A549 (cell line): ENCODE results near the gene FBXO28. TPM values are rescaled to one million over a fixed set of nuclear protein-coding genes. Genes with fewer than 3 reads are reported as not detected.

Source experiments
- ATAC-seq, 2 experiments: fragments of 200-7000 bp in 1 of 2; fragments of >200 bp in 1 of 2; cut with Nextera tagmentation in 1 of 2; cut with Tn5 transposase in 1 of 2; 3 replicates each; pipeline versions ENCODE4 v1.8.0 to v1.9.1; 2018 to 2020; ENCODE audit warnings: mild to moderate bottlenecking in 1 of 2, moderate library complexity in 1 of 2
- CTCF ChIA-PET: fragments of 300-600 bp; sonication (Branson Sonifier 250); formaldehyde crosslinking; extraction: SDS; loops from one replicate; lab custom pipeline; 2021; ENCODE audit warnings: antibody characterized with exemption, inconsistent platforms; lab: Yijun Ruan, JAX
- POLR2A ChIA-PET: fragments of 350-600 bp; formaldehyde crosslinking; extraction: SDS; loops from one replicate; lab custom pipeline; 2021; ENCODE audit warnings: antibody characterized with exemption, inconsistent platforms; lab: Yijun Ruan, JAX
- DNase-seq, 2 experiments: peaks; one replicate each; pipeline versions ENCODE4 v3.0.0 to v3.0.0-alpha.2; 2011 to 2016; ENCODE audit warnings: low read depth in 1 of 2, low spot score in 1 of 2
- FAIRE-seq: peaks from 2 replicates; lab custom pipeline; 2011; peaks lifted over from hg19 to GRCh38; lab: Jason Lieb, UNC
- H3K27ac ChIP-seq, 2 experiments: fragments of >200 bp; sonication (Bioruptor Twin); formaldehyde crosslinking; 3 replicates each; pipeline ENCODE4 v1.5.1; 2016 to 2017
- H3K4me1 ChIP-seq: fragments of >200 bp; sonication (Bioruptor Twin); formaldehyde crosslinking; 3 replicates; pipeline ENCODE4 v1.6.1; 2016
- H3K4me2 ChIP-seq: fragments of >200 bp; sonication (Bioruptor Twin); formaldehyde crosslinking; 3 replicates; pipeline ENCODE4 v1.6.1; 2016
- H3K4me3 ChIP-seq: fragments of >200 bp; sonication (Bioruptor Twin); formaldehyde crosslinking; 3 replicates; pipeline ENCODE4 v1.5.1; 2016
- H3K9me3 ChIP-seq: fragments of >200 bp; sonication (Bioruptor Twin); formaldehyde crosslinking; 3 replicates; pipeline ENCODE4 v1.6.1; 2016
- BHLHE40 ChIP-seq: IDR thresholded peaks from 2 replicates; pipeline ENCODE4 v1.6.1; 2012; ENCODE audit warnings: low read depth, low read length, inconsistent platforms
- CBX2 ChIP-seq: fragments of 200-600 bp; sonication (generic); IDR thresholded peaks from 2 replicates; pipeline ENCODE4 v1.6.1; 2016; ENCODE audit warnings: low read depth, mild to moderate bottlenecking, borderline replicate concordance
- CHD4 ChIP-seq: fragments of 200-600 bp; sonication (generic); IDR thresholded peaks from 2 replicates; pipeline ENCODE4 v1.6.1; 2016; ENCODE audit warnings: antibody characterized with exemption, mild to moderate bottlenecking, borderline replicate concordance
- EHF ChIP-seq: fragments of 250-450 bp; sonication (Bioruptor Pico); IDR thresholded peaks from 2 replicates; pipeline ENCODE4 v1.5.0; 2020; ENCODE audit warnings: mild to moderate bottlenecking
- EP300 ChIP-seq, 2 experiments: fragments of >200 bp; sonication (Bioruptor Twin); formaldehyde crosslinking; IDR thresholded peaks; 2 replicates in 1 of 2; 3 replicates in 1 of 2; pipeline ENCODE4 v1.6.1; 2016 to 2017
- FOSB ChIP-seq: fragments of 250-450 bp; sonication (Bioruptor Pico); IDR thresholded peaks from 2 replicates; pipeline ENCODE4 v1.5.0; 2020; ENCODE audit warnings: mild to moderate bottlenecking, moderate library complexity
- FOXS1 ChIP-seq: fragments of 250-450 bp; sonication (Bioruptor Pico); IDR thresholded peaks from 2 replicates; pipeline ENCODE4 v1.5.0; 2020; ENCODE audit warnings: mild to moderate bottlenecking, moderate library complexity
- HEYL ChIP-seq: fragments of 250-450 bp; sonication (Bioruptor Pico); IDR thresholded peaks from 2 replicates; pipeline ENCODE4 v1.8.0; 2021; ENCODE audit warnings: mild to moderate bottlenecking, moderate library complexity
- HOXA7 ChIP-seq: fragments of 250-450 bp; sonication (Bioruptor Pico); IDR thresholded peaks from 2 replicates; pipeline ENCODE4 v1.5.0; 2020; ENCODE audit warnings: mild to moderate bottlenecking, moderate library complexity
- HOXB13 ChIP-seq: fragments of 250-450 bp; sonication (Bioruptor Pico); IDR thresholded peaks from 2 replicates; pipeline ENCODE4 v1.5.0; 2020; ENCODE audit warnings: low read depth, mild to moderate bottlenecking, moderate library complexity
- JUNB ChIP-seq: fragments of >200 bp; sonication (Bioruptor Twin); formaldehyde crosslinking; IDR thresholded peaks from 2 replicates; pipeline ENCODE4 v1.6.1; 2016
- KDM5A ChIP-seq: fragments of 200-600 bp; sonication (generic); IDR thresholded peaks from 2 replicates; pipeline ENCODE4 v1.6.1; 2016; ENCODE audit warnings: antibody characterized with exemption, mild to moderate bottlenecking
- NPAS2 ChIP-seq: fragments of 250-450 bp; sonication (Bioruptor Pico); IDR thresholded peaks from 2 replicates; pipeline ENCODE4 v1.8.0; 2022; ENCODE audit warnings: mild to moderate bottlenecking, moderate library complexity, borderline replicate concordance
- NR3C1 ChIP-seq: fragments of >200 bp; sonication (Bioruptor Twin); formaldehyde crosslinking; IDR thresholded peaks from 3 replicates; pipeline ENCODE4 v1.6.1; 2017
- PHF8 ChIP-seq: fragments of 200-600 bp; sonication (generic); IDR thresholded peaks from 2 replicates; pipeline ENCODE4 v1.6.1; 2016; ENCODE audit warnings: low read depth, mild to moderate bottlenecking, antibody characterized with exemption, moderate library complexity, borderline replicate concordance
- POLR2A ChIP-seq: IDR thresholded peaks from 2 replicates; pipeline ENCODE4 v1.6.1; 2012; ENCODE audit warnings: mild to moderate bottlenecking, low read length
- REST ChIP-seq: fragments of 200-600 bp; sonication (generic); IDR thresholded peaks from 2 replicates; pipeline ENCODE4 v1.6.1; 2016; ENCODE audit warnings: antibody characterized with exemption, mild to moderate bottlenecking, moderate library complexity
- RFX5 ChIP-seq: fragments of 450-650 bp; IDR thresholded peaks from 2 replicates; pipeline ENCODE4 v1.7.1; 2014; ENCODE audit warnings: antibody characterized with exemption, mild to moderate bottlenecking, moderate library complexity
- SREBF2 ChIP-seq: fragments of 450-650 bp; IDR thresholded peaks from 2 replicates; pipeline ENCODE4 v1.6.1; 2014; ENCODE audit warnings: mild to moderate bottlenecking, moderate library complexity
- ZC3H11A ChIP-seq: fragments of 450-650 bp; IDR thresholded peaks from 2 replicates; pipeline ENCODE4 v1.6.1; 2014; ENCODE audit warnings: antibody characterized with exemption, mild to moderate bottlenecking
- ZNF302 ChIP-seq: fragments of 250-450 bp; sonication (Bioruptor Pico); IDR thresholded peaks from 2 replicates; pipeline ENCODE4 v1.9.0; 2021; ENCODE audit warnings: inconsistent platforms, mild to moderate bottlenecking, moderate library complexity
- WGBS: methylation state at CpG from one replicate; pipeline ENCODE4 v1.1.6; 2017; ENCODE audit errors: missing lambda C conversion rate; 5-methylcytosine and 5-hydroxymethylcytosine counted together
- polyA plus RNA-seq, 4 experiments: library from polyadenylated mRNA; depleted of rRNA in 3 of 4; stranded (reverse); fragments of >200 nt; fragmentation: RNase III in 1 of 4; extraction: RNeasy Plus Mini Kit Qiagen cat#74134 plus additional on column Dnase treatment in 1 of 4; gene quantifications; 2 replicates in 3 of 4; 3 replicates in 1 of 4; pipeline ENCODE4 v1.2.3, GENCODE V29; 2011 to 2017
- TF ChIP-seq, protein P1 (sequence below): fragments of >200 bp; sonication (Bioruptor Twin); formaldehyde crosslinking; IDR thresholded peaks from 2 replicates; pipeline ENCODE4 v1.6.1; 2016
- TF ChIP-seq, protein P2 (sequence below): IDR thresholded peaks from 2 replicates; pipeline ENCODE4 v1.6.1; 2012
- TF ChIP-seq, protein P3 (sequence below): fragments of >200 bp; sonication (Bioruptor Twin); formaldehyde crosslinking; IDR thresholded peaks from 3 replicates; pipeline ENCODE4 v1.6.1; 2016
- TF ChIP-seq, protein P4 (sequence below): fragments of 150-350 bp; IDR thresholded peaks from 2 replicates; pipeline ENCODE4 v1.6.1; 2014; ENCODE audit warnings: low read depth, mild to moderate bottlenecking, low read length

The FBXO28 gene
- polyA plus RNA-seq, 2 of the 4 experiments (the other 2 are of a cell fraction), result 19.1 to 31.5 TPM

DNA sequence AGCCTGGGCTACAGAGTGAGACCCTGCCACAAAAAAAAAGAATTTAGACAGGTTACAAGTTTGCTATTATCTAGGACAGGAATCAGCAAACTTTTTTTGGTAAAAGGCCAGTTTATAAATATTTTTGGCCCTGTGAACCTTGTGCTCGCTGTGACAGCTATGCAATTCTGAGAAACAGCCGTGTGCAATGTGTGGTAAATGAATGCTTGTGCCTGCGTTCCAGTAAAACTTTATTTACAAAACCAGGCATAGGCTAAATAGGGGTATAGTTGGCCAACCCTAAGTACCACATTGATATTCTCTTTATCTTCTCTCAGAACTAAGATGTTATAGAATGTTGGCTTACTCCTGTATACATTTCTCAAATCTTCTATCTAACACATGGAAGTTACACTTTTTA, 24.3 kb downstream of the FBXO28 start:
- Histone ChIP-seq H3K4me1 (no peaks in the 10 kb centered on the region), H3K27ac (no peak overlapping the region), H3K9me3 (no peaks in the 10 kb centered on the region), H3K4me2 (no peak overlapping the region), H3K4me3 (no peak overlapping the region)
- no peak for DNase-seq
- no peak for FAIRE-seq
- WGBS, result 93% methylated on average over 3 of the region's 3 CpGs
- ChIA-PET POLR2A (no interaction called here), CTCF (interaction anchor here (1.6 to 2.0 kb wide), 2 partner anchors 23 to 195 kb away, joined by 3 to 7 read pairs; no protein-coding TSS in a partner anchor)
- no peak for ATAC-seq
- TF ChIP-seq NPAS2 (CRISPR knock-in tag), result no peak
- TF ChIP-seq ZNF302, result no peak
- no peak for TF ChIP-seq CHD4
- TF ChIP-seq KDM5A, result no peak
- no peak for TF ChIP-seq HOXA7 (CRISPR knock-in tag)
- TF ChIP-seq, protein P1, sequence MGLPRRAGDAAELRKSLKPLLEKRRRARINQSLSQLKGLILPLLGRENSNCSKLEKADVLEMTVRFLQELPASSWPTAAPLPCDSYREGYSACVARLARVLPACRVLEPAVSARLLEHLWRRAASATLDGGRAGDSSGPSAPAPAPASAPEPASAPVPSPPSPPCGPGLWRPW, result no peak
- TF ChIP-seq JUNB, result no peak
- TF ChIP-seq REST, result no peak
- TF ChIP-seq EP300 (IDR thresholded peaks at IDR 0.05), result no peak

DNA sequence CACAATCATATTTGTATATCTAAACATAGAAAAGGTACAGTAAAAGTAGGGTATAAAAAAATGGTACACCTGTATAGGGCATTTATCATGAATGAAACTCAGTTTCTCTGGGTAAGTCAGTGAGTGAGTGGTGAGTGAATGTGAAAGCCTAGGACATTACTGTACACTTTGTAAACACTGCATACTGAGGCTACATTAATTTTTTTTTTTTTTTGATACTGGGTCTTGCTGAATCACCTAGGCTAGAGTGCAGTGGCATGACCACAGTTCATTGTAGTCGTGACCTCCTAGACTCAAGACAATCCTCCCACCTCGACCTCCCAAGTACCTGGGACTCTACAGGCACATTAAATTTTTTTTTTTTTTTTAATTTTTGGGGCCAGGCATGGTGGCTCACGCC, 27.8 kb downstream of the FBXO28 start:
- DNase-seq (no peak), FAIRE-seq (no peak), ATAC-seq (no peak)
- Histone ChIP-seq H3K4me2 (no peak overlapping the region), H3K4me3 (no peak overlapping the region), H3K4me1 (no peaks in the 10 kb centered on the region), H3K27ac (no peak overlapping the region), H3K9me3 (no peaks in the 10 kb centered on the region)
- 85% methylated on average over 3 of the region's 3 CpGs for WGBS
- CTCF ChIA-PET, result interaction anchor here (0.6 kb wide), 1 partner anchor 92 kb away, joined by 3 read pairs; no protein-coding TSS in a partner anchor
- POLR2A ChIA-PET, result no interaction called here
- TF ChIP-seq HEYL (CRISPR knock-in tag) (no peak), JUNB (no peak), POLR2A (no peak), HOXB13 (CRISPR knock-in tag) (no peak), ZNF302 (no peak), RFX5 (no peak), PHF8 (no peak), CBX2 (no peak), ZC3H11A (no peak), SREBF2 (no peak)

DNA sequence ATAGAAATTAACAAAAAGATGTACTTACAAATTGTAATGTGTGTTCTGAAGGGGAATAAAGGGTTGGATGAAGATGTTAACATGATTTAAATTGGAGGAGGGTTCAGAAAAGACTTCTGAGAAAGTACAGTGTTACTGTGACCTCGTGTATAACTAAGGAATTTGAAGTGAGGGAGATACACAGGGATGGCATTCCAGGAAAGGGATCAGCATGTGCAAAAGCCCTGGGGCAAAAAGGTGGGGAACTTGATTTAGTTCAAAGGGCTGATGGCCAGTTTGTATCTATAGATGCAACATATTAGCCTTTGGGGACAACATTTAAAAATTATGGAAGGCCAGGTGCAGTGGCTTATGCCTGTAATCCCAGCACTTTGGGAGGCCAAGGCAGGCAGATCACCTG, 35.8 kb downstream of the FBXO28 start:
- Histone ChIP-seq H3K4me1 (no peaks in the 10 kb centered on the region), H3K4me3 (no peak overlapping the region), H3K9me3 (no peaks in the 10 kb centered on the region), H3K27ac (no peak overlapping the region), H3K4me2 (no peak overlapping the region)
- ChIA-PET CTCF (interaction anchor here (1.1 kb wide), 1 partner anchor 14 kb away, joined by 3 read pairs; no protein-coding TSS in a partner anchor), POLR2A (no interaction called here)
- peak in 1 of 2 experiments; percentile 8 for DNase-seq
- no peak for ATAC-seq
- TF ChIP-seq, protein P2, sequence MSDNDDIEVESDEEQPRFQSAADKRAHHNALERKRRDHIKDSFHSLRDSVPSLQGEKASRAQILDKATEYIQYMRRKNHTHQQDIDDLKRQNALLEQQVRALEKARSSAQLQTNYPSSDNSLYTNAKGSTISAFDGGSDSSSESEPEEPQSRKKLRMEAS, result no peak
- TF ChIP-seq FOXS1 (no peak), FOSB (CRISPR knock-in tag) (no peak), NR3C1 (no peak), POLR2A (no peak), EHF (no peak), HOXB13 (CRISPR knock-in tag) (no peak), KDM5A (no peak), NPAS2 (CRISPR knock-in tag) (no peak), BHLHE40 (no peak)
- TF ChIP-seq, protein P3, sequence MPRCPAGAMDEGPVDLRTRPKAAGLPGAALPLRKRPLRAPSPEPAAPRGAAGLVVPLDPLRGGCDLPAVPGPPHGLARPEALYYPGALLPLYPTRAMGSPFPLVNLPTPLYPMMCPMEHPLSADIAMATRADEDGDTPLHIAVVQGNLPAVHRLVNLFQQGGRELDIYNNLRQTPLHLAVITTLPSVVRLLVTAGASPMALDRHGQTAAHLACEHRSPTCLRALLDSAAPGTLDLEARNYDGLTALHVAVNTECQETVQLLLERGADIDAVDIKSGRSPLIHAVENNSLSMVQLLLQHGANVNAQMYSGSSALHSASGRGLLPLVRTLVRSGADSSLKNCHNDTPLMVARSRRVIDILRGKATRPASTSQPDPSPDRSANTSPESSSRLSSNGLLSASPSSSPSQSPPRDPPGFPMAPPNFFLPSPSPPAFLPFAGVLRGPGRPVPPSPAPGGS, result no peak
- TF ChIP-seq, protein P4, sequence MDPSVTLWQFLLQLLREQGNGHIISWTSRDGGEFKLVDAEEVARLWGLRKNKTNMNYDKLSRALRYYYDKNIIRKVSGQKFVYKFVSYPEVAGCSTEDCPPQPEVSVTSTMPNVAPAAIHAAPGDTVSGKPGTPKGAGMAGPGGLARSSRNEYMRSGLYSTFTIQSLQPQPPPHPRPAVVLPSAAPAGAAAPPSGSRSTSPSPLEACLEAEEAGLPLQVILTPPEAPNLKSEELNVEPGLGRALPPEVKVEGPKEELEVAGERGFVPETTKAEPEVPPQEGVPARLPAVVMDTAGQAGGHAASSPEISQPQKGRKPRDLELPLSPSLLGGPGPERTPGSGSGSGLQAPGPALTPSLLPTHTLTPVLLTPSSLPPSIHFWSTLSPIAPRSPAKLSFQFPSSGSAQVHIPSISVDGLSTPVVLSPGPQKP, result no peak
- no peak for FAIRE-seq
- WGBS, result 4% methylated on average over 1 of the region's 1 CpG
